H7 (cell line): Measurements from ENCODE around the gene IL31. TPM values are rescaled to one million over a fixed set of nuclear protein-coding genes. Genes with fewer than 3 reads are reported as not detected.

Experiments
- total RNA-seq: library from RNA; depleted of rRNA; stranded (reverse); fragments of >200 nt; shearing (Covaris generic); gene quantifications from 2 replicates; pipeline ENCODE4 v1.2.3, GENCODE V29; 2014; rRNA removed

IL31 gene
- total RNA-seq, 1 experiment from 2014 or later: not detected

Other genes with a start within 250 kb of the IL31 start
- 10.6 and 11.2 TPM in 2 replicates for gene BCL7A, start 152.3 kb downstream of the IL31 start, total RNA-seq
- gene MLXIP, start 95.5 kb downstream of the IL31 start, total RNA-seq: 29.7 and 49.8 TPM in 2 replicates
- gene LRRC43, start 8.9 kb upstream of the IL31 start, total RNA-seq: 0.22 TPM in 1 of 2 replicates, not detected in the other
- 0.45 and 0.63 TPM in 2 replicates for gene B3GNT4, start 29.5 kb upstream of the IL31 start, total RNA-seq
- gene DIABLO, start 51.8 kb upstream of the IL31 start, total RNA-seq: 58.2 and 60.3 TPM in 2 replicates
- 38.3 and 50.1 TPM in 2 replicates for gene VPS33A, start 92.3 kb upstream of the IL31 start, total RNA-seq
- gene CLIP1, start 248.4 kb upstream of the IL31 start, total RNA-seq: 21.7 and 24.8 TPM in 2 replicates